Testis (tissue), 3 donors: Measurements from ENCODE around the gene UBE2B. TPM values are rescaled to one million over a fixed set of nuclear protein-coding genes. Genes with fewer than 3 reads are reported as not detected.

ENCODE experiments used
- DNase-seq: peaks from one replicate; pipeline ENCODE4 v3.0.0-alpha.2; 2019
- H3K27ac ChIP-seq, 2 donors: fragments of 200-600 bp; sonication (generic); one replicate each; pipeline ENCODE4 v1.5.1; 2019
- H3K27me3 ChIP-seq: fragments of 200-600 bp; sonication (generic); one replicate; pipeline ENCODE4 v1.5.1; 2019
- H3K36me3 ChIP-seq: fragments of 200-600 bp; sonication (generic); one replicate; pipeline ENCODE4 v1.5.1; 2017; ENCODE audit warnings: low read depth; ENCODE audit errors: missing control alignments
- H3K4me1 ChIP-seq: fragments of 200-600 bp; sonication (generic); one replicate; pipeline ENCODE4 v1.5.1; 2019
- H3K4me3 ChIP-seq, 2 donors: fragments of 200-600 bp; sonication (generic); one replicate each; pipeline ENCODE4 v1.5.1; 2017 to 2019
- H3K9me3 ChIP-seq: fragments of 200-600 bp; sonication (generic); one replicate; pipeline ENCODE4 v1.5.1; 2017
- CTCF ChIP-seq, 3 experiments: fragments of 450-650 bp in 2 of 3; fragments of 200-600 bp in 1 of 3; sonication (generic) in 1 of 3; IDR thresholded peaks; one replicate each; pipeline ENCODE4 v1.5.1; 2016 to 2019; ENCODE audit warnings: antibody characterized with exemption in 3 of 3, mild to moderate bottlenecking in 2 of 3, moderate library complexity in 1 of 3
- POLR2A ChIP-seq: fragments of 450-650 bp; IDR thresholded peaks from one replicate; pipeline ENCODE4 v1.6.1; 2017; ENCODE audit warnings: antibody characterized with exemption, mild to moderate bottlenecking, moderate library complexity
- WGBS, 2 donors: methylation state at CpG; one replicate each; pipeline ENCODE4 v1.1.5; 2018; 5-methylcytosine and 5-hydroxymethylcytosine counted together
- intact Hi-C: fragments of 100-400 bp; cut with DNase I; formaldehyde crosslinking; loops from one replicate; pipeline ENCODE4 v1.15.1; 2023; ENCODE audit warnings: low total_unique reads
- polyA plus RNA-seq: library from polyadenylated mRNA; stranded (reverse); fragments of 350-450 nt; fragmentation: Illumina TruSeq; extraction: RNeasy Lipid Tissue Mini Kit (QIAGEN cat#74804); gene quantifications from one replicate; pipeline ENCODE4 v1.2.3, GENCODE V29; 2014; ENCODE audit warnings: low read depth, low replicate concordance; ENCODE audit not compliant: insufficient read depth
- total RNA-seq, 2 donors: library from RNA; depleted of rRNA; stranded (reverse); fragments of >200 nt; gene quantifications; one replicate each; pipeline ENCODE4 v1.2.3, GENCODE V29; 2016

UBE2B gene
- total and polyA plus RNA-seq, 3 donors from 2014 or later = 70.9 to 95.6 (median 87.4) TPM

- Histone ChIP-seq H3K27ac (no peak overlapping the region), H3K27me3 (no peaks in the 10 kb centered on the region), H3K4me1 (no peaks in the 10 kb centered on the region), H3K36me3 (no peaks in the 10 kb centered on the region), H3K4me3 (no peak overlapping the region), H3K9me3 (no peaks in the 10 kb centered on the region)
- no peak for TF ChIP-seq POLR2A
- TF ChIP-seq CTCF (IDR thresholded peaks at IDR 0.05) = no peak
- 93 to 95% methylated on average over 1 of the region's 1 CpG for WGBS, 2 donors
- intact Hi-C loops = no loop called here
- no peak for DNase-seq
Measured at GRCh38 chr5:134387443-134387842, 16.1 kb downstream of the UBE2B start.

GRCh38 chr5:134392301-134392700 lies 20.9 kb downstream of the UBE2B start:
- no peaks in the 10 kb centered on the region for H3K9me3 ChIP-seq
- DNase-seq = no peak
- TF ChIP-seq CTCF (IDR thresholded peaks at IDR 0.05) (no peak), POLR2A (no peak)
- no peaks in the 10 kb centered on the region for H3K4me1 ChIP-seq
- no peak overlapping the region for H3K4me3 ChIP-seq
- 85 to 90% methylated on average over 2 of the region's 2 CpGs for WGBS, 2 donors
- no peaks in the 10 kb centered on the region for H3K36me3 ChIP-seq
- intact Hi-C loops = no loop called here
- H3K27ac ChIP-seq = no peak overlapping the region
- H3K27me3 ChIP-seq = no peaks in the 10 kb centered on the region

- 92 to 96% methylated on average over 7 of the region's 7 CpGs for whole genome bisulfite sequencing, 2 donors
- Histone ChIP-seq H3K9me3 (no peaks in the 10 kb centered on the region), H3K27ac (no peak overlapping the region), H3K4me1 (peaks cover 3% of the 10 kb centered on the region), H3K4me3 (no peak overlapping the region), H3K36me3 (no peaks in the 10 kb centered on the region), H3K27me3 (no peaks in the 10 kb centered on the region)
- no peak for DNase-seq
- no peak for TF ChIP-seq CTCF (IDR thresholded peaks at IDR 0.05)
- TF ChIP-seq POLR2A = no peak
- intact Hi-C loops = no loop called here
Measured at GRCh38 chr5:134394932-134395331, 23.6 kb downstream of the UBE2B start.

GRCh38 chr5:134396274-134396673 lies 24.9 kb downstream of the UBE2B start:
- H3K36me3 ChIP-seq = no peaks in the 10 kb centered on the region
- H3K9me3 ChIP-seq = no peaks in the 10 kb centered on the region
- WGBS, 2 donors = 82 to 87% methylated on average over 4 of the region's 4 CpGs
- peaks cover 3% of the 10 kb centered on the region for H3K4me1 ChIP-seq
- no peak for TF ChIP-seq POLR2A
- TF ChIP-seq CTCF (IDR thresholded peaks at IDR 0.05) = no peak
- no peak overlapping the region for H3K27ac ChIP-seq
- DNase-seq = no peak
- H3K27me3 ChIP-seq = no peaks in the 10 kb centered on the region
- intact Hi-C loops = no loop called here
- H3K4me3 ChIP-seq = no peak overlapping the region

- TF ChIP-seq CTCF (IDR thresholded peaks at IDR 0.05) = no peak
- TF ChIP-seq POLR2A = no peak
- Histone ChIP-seq H3K36me3 (no peaks in the 10 kb centered on the region), H3K27ac (no peak overlapping the region), H3K4me1 (peaks cover 3% of the 10 kb centered on the region), H3K9me3 (no peaks in the 10 kb centered on the region), H3K27me3 (no peaks in the 10 kb centered on the region), H3K4me3 (no peak overlapping the region)
- intact Hi-C loops = no loop called here
- WGBS, 2 donors = 82 to 87% methylated on average over 2 of the region's 2 CpGs
- DNase-seq = no peak
Measured at GRCh38 chr5:134397196-134397595, 25.8 kb downstream of the UBE2B start.
